HepG2 (cell line): ENCODE results near the gene RUVBL2. TPM values are rescaled to one million over a fixed set of nuclear protein-coding genes. Genes with fewer than 3 reads are reported as not detected.
A peak's percentile ranks its signal among the peaks of the same experiment; 100 is the strongest.

Source experiments
- ARNT ChIP-seq: fragments of 450-650 bp; IDR thresholded peaks from 2 replicates; pipeline ENCODE4 v1.6.1; 2017
- ASH2L ChIP-seq: fragments of 300-600, 200-600 bp; sonication (generic); IDR thresholded peaks from 2 replicates; pipeline ENCODE4 v1.7.0; 2017; ENCODE audit warnings: low read depth, mild to moderate bottlenecking, moderate library complexity, mixed read lengths, low read length; ENCODE audit not compliant: insufficient read length
- BORCS8-MEF2B ChIP-seq: sonication (generic); formaldehyde crosslinking; IDR thresholded peaks from 2 replicates; pipeline ENCODE4 v1.8.0; 2022; ENCODE audit warnings: mild to moderate bottlenecking, missing genetic modification reagents
- CSRNP1 ChIP-seq: sonication (generic); formaldehyde crosslinking; IDR thresholded peaks from 2 replicates; pipeline ENCODE4 v1.8.1; 2023; ENCODE audit warnings: mild to moderate bottlenecking, missing genetic modification reagents
- HNRNPL ChIP-seq: fragments of 200-400 bp; formaldehyde crosslinking; IDR thresholded peaks from 2 replicates; pipeline ENCODE4 v1.6.1; 2017; ENCODE audit warnings: mild to moderate bottlenecking, low read depth, low read length
- KDM2A ChIP-seq: sonication (generic); formaldehyde crosslinking; IDR thresholded peaks from 2 replicates; pipeline ENCODE4 v1.4.0; 2020; ENCODE audit warnings: low read depth, missing genetic modification reagents, borderline replicate concordance
- KLF9 ChIP-seq: IDR thresholded peaks from 2 replicates; pipeline ENCODE4 v1.6.1; 2016; ENCODE audit warnings: low read depth
- MXD1 ChIP-seq: sonication (generic); formaldehyde crosslinking; IDR thresholded peaks from 2 replicates; pipeline ENCODE4 v1.4.0; 2020; ENCODE audit warnings: mild to moderate bottlenecking, missing genetic modification reagents
- NPAS2 ChIP-seq: sonication (generic); formaldehyde crosslinking; IDR thresholded peaks from 2 replicates; pipeline ENCODE4 v1.8.0; 2022; ENCODE audit warnings: mild to moderate bottlenecking, missing genetic modification reagents, borderline replicate concordance
- RBAK ChIP-seq: sonication (generic); formaldehyde crosslinking; IDR thresholded peaks from 2 replicates; pipeline ENCODE4 v1.5.1; 2020; ENCODE audit warnings: mild to moderate bottlenecking, missing genetic modification reagents
- SMAD3 ChIP-seq: sonication (generic); formaldehyde crosslinking; IDR thresholded peaks from 2 replicates; pipeline ENCODE4 v1.4.0; 2020; ENCODE audit warnings: missing genetic modification reagents
- USF2 ChIP-seq, 2 experiments: sonication (generic) in 1 of 2; formaldehyde crosslinking in 1 of 2; IDR thresholded peaks; 2 replicates each; pipeline versions ENCODE4 v1.5.1 to v1.6.1; 2011 to 2020; ENCODE audit warnings: borderline replicate concordance in 1 of 2, low read depth in 1 of 2, low read length in 1 of 2, mild to moderate bottlenecking in 1 of 2, missing genetic modification reagents in 1 of 2, moderate library complexity in 1 of 2
- ZEB1 ChIP-seq: IDR thresholded peaks from 2 replicates; pipeline ENCODE4 v1.6.1; 2012; ENCODE audit warnings: mild to moderate bottlenecking, low read depth, inconsistent platforms; ENCODE audit not compliant: insufficient replicate concordance
- ZFP36L2 ChIP-seq: sonication (generic); formaldehyde crosslinking; IDR thresholded peaks from 2 replicates; pipeline ENCODE4 v1.4.0; 2020; ENCODE audit warnings: missing genetic modification reagents
- ZNF615 ChIP-seq: sonication (generic); formaldehyde crosslinking; IDR thresholded peaks from 2 replicates; pipeline ENCODE4 v1.5.0; 2020; ENCODE audit warnings: mild to moderate bottlenecking, missing genetic modification reagents, borderline replicate concordance
- polyA plus RNA-seq, 8 experiments: library from polyadenylated mRNA; depleted of rRNA in 3 of 8; stranded (reverse) in 7 of 8; unstranded in 1 of 8; fragments of >200 nt; fragmentation: Illumina TruSeq in 4 of 8; extraction: Trizol in 4 of 8; gene quantifications; 2 replicates each; pipeline versions ENCODE4 v1.2.1 to v1.2.3, GENCODE V29; 2011 to 2016; ENCODE audit warnings: low read depth in 4 of 8, missing spikeins in 1 of 8, mixed read lengths in 1 of 8; ENCODE audit not compliant: insufficient read depth in 1 of 8
- total RNA-seq, 5 experiments: library from RNA; depleted of rRNA; stranded (reverse); fragments of >200 nt; fragmentation: Illumina TruSeq; extraction: Trizol; gene quantifications; 2 replicates each; pipeline ENCODE4 v1.2.3, GENCODE V29; 2016; ENCODE audit warnings: low read depth in 1 of 5
- TF ChIP-seq, protein P1 (sequence below): IDR thresholded peaks from 2 replicates; pipeline ENCODE4 v1.6.1; 2016; ENCODE audit warnings: low read depth
- TF ChIP-seq, protein P2 (sequence below): sonication (generic); formaldehyde crosslinking; IDR thresholded peaks from 2 replicates; pipeline ENCODE4 v1.4.0; 2020; ENCODE audit warnings: missing genetic modification reagents, low read depth, mild to moderate bottlenecking, borderline replicate concordance
- TF ChIP-seq, protein P3 (sequence below): sonication (generic); formaldehyde crosslinking; IDR thresholded peaks from 2 replicates; pipeline ENCODE4 v1.4.0; 2020; ENCODE audit warnings: missing genetic modification reagents, borderline replicate concordance

The RUVBL2 gene
- total and polyA plus RNA-seq, 2 of the 13 experiments (the other 11 are each of a cell fraction or from before 2014, with no cell fraction given): 120 to 122 TPM

DNA sequence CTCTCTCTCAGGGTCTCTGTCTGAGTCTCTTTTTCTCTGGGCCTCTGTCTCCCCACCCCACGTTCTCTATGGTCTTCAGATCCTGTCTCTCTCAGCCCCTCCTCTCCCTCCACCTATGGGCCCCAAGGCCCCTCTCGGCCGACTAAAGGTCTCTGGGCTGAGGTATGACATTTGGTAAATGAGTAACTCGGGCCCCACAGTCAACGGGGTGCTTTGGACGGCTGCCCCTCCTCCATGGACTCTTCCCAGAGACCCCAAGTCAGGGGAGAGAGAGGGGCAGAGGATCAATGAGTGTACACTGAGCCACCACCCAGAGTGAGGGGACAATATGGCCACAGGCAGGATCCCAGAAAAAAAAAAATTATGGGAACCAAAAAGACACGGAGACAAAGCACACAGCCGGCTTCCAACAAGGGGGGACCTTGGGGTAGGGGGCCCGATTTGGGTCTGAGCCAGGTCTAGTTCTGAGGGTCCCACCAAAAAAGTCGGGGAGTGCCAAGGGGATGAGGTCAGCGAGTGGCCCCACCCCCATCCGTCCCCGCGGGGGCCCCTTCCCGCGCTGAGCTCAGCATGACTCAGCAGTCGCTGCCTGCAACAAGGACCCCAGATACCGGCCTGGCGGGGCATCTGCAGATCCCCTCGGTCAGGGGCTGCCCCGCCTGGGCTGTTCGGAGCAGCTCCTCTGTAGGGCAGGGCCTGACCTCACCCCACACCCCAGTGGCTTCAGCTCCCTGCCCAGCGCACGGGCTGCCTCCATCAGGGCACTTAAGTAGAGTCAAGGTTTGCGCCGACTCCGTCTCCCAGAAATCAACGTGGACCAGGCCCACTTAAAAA lies 30.1 kb upstream of the RUVBL2 start (continued):
- TF ChIP-seq USF2 (IDR thresholded peaks at IDR 0.05; ENCODE audit: low read depth, low read length): no peak
- TF ChIP-seq USF2 (CRISPR knock-in tag; IDR thresholded peaks at IDR 0.05; ENCODE audit: borderline replicate concordance): no peak; the same call in 1 of the 2 replicates
- TF ChIP-seq KLF9: no peak; the same call in 1 of the 2 replicates
- TF ChIP-seq BORCS8-MEF2B (CRISPR knock-in tag): peak; percentile 88; the same call in 1 of the 2 replicates
- TF ChIP-seq ASH2L: peak; percentile 90
- no peak for TF ChIP-seq ZFP36L2
- TF ChIP-seq ARNT: no peak
- peak; percentile 84 for TF ChIP-seq KDM2A
- peak; percentile 82; the same call in 1 of the 2 replicates for TF ChIP-seq HNRNPL
- TF ChIP-seq, protein P1, sequence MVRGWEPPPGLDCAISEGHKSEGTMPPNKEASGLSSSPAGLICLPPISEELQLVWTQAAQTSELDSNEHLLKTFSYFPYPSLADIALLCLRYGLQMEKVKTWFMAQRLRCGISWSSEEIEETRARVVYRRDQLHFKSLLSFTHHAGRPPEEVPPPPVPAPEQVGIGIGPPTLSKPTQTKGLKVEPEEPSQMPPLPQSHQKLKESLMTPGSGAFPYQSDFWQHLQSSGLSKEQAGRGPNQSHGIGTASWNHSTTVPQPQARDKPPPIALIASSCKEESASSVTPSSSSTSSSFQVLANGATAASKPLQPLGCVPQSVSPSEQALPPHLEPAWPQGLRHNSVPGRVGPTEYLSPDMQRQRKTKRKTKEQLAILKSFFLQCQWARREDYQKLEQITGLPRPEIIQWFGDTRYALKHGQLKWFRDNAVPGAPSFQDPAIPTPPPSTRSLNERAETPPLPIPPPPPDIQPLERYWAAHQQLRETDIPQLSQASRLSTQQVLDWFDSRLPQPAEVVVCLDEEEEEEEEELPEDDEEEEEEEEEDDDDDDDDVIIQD: peak; percentile 27; the same call in 1 of the 2 replicates
- no peak for TF ChIP-seq ZEB1
- 0 out of 2 replicates have a peak, but pooled peaks have one; percentile 6 for TF ChIP-seq ZNF615 (CRISPR knock-in tag)
- TF ChIP-seq NPAS2 (CRISPR knock-in tag): no peak
- TF ChIP-seq SMAD3: peak; percentile 46; the same call in 1 of the 2 replicates
- TF ChIP-seq, protein P2, sequence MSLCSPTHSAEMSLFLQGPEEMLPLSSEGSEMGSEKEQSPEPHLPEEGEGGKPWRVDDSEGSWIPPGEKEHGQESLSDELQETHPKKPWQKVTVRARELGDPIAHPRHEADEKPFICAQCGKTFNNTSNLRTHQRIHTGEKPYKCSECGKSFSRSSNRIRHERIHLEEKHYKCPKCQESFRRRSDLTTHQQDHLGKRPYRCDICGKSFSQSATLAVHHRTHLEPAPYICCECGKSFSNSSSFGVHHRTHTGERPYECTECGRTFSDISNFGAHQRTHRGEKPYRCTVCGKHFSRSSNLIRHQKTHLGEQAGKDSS (CRISPR knock-in tag): peak; percentile 41; the same call in 1 of the 2 replicates
- no peak for TF ChIP-seq MXD1
- peak; percentile 95 for TF ChIP-seq CSRNP1
- 0 out of 2 replicates have a peak, but pooled peaks have one; percentile 45 for TF ChIP-seq RBAK
- TF ChIP-seq, protein P3, sequence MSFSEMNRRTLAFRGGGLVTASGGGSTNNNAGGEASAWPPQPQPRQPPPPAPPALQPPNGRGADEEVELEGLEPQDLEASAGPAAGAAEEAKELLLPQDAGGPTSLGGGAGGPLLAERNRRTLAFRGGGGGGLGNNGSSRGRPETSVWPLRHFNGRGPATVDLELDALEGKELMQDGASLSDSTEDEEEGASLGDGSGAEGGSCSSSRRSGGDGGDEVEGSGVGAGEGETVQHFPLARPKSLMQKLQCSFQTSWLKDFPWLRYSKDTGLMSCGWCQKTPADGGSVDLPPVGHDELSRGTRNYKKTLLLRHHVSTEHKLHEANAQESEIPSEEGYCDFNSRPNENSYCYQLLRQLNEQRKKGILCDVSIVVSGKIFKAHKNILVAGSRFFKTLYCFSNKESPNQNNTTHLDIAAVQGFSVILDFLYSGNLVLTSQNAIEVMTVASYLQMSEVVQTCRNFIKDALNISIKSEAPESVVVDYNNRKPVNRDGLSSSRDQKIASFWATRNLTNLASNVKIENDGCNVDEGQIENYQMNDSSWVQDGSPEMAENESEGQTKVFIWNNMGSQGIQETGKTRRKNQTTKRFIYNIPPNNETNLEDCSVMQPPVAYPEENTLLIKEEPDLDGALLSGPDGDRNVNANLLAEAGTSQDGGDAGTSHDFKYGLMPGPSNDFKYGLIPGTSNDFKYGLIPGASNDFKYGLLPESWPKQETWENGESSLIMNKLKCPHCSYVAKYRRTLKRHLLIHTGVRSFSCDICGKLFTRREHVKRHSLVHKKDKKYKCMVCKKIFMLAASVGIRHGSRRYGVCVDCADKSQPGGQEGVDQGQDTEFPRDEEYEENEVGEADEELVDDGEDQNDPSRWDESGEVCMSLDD (CRISPR knock-in tag): peak; percentile 99
